Measurements from ENCODE around the gene TDO2.

DNA sequence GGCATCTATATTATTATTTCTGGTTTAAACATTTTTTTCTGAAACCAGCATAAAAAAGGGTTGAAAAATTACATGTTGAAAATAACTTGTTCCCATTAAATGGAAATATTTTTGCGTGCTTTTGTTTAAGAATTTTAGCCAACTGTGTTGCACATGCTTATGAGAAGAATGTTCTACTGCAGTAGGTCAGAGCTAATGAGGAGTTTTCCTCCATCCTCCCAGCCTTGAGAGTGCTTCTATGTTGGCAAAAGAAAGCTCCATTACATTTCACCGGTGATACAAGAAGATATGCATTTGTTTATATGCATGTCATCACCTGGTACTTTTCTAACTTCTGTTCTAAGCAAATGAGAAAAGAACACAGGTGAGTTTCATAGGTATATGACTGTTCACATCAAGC lies 13.6 kb upstream of the TDO2 start:
- TF ChIP-seq, protein P1, sequence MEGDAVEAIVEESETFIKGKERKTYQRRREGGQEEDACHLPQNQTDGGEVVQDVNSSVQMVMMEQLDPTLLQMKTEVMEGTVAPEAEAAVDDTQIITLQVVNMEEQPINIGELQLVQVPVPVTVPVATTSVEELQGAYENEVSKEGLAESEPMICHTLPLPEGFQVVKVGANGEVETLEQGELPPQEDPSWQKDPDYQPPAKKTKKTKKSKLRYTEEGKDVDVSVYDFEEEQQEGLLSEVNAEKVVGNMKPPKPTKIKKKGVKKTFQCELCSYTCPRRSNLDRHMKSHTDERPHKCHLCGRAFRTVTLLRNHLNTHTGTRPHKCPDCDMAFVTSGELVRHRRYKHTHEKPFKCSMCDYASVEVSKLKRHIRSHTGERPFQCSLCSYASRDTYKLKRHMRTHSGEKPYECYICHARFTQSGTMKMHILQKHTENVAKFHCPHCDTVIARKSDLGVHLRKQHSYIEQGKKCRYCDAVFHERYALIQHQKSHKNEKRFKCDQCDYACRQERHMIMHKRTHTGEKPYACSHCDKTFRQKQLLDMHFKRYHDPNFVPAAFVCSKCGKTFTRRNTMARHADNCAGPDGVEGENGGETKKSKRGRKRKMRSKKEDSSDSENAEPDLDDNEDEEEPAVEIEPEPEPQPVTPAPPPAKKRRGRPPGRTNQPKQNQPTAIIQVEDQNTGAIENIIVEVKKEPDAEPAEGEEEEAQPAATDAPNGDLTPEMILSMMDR (IDR thresholded peaks at IDR 0.05; ENCODE audit: insufficient read depth, low read length), result no peak
- TF ChIP-seq, protein P2, sequence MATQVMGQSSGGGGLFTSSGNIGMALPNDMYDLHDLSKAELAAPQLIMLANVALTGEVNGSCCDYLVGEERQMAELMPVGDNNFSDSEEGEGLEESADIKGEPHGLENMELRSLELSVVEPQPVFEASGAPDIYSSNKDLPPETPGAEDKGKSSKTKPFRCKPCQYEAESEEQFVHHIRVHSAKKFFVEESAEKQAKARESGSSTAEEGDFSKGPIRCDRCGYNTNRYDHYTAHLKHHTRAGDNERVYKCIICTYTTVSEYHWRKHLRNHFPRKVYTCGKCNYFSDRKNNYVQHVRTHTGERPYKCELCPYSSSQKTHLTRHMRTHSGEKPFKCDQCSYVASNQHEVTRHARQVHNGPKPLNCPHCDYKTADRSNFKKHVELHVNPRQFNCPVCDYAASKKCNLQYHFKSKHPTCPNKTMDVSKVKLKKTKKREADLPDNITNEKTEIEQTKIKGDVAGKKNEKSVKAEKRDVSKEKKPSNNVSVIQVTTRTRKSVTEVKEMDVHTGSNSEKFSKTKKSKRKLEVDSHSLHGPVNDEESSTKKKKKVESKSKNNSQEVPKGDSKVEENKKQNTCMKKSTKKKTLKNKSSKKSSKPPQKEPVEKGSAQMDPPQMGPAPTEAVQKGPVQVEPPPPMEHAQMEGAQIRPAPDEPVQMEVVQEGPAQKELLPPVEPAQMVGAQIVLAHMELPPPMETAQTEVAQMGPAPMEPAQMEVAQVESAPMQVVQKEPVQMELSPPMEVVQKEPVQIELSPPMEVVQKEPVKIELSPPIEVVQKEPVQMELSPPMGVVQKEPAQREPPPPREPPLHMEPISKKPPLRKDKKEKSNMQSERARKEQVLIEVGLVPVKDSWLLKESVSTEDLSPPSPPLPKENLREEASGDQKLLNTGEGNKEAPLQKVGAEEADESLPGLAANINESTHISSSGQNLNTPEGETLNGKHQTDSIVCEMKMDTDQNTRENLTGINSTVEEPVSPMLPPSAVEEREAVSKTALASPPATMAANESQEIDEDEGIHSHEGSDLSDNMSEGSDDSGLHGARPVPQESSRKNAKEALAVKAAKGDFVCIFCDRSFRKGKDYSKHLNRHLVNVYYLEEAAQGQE (IDR thresholded peaks at IDR 0.05; ENCODE audit: insufficient replicate concordance, low read depth), result no peak
- TF ChIP-seq POLR2AphosphoS5 (IDR thresholded peaks at IDR 0.05; ENCODE audit: low read depth), result no peak

Data from HL-60 (cell line).